PC-9 (cell line): ENCODE data around the gene UNC13C.

Experiments used
- EZH2 ChIP-seq: fragments of 200-600 bp; sonication (generic); IDR thresholded peaks from 2 replicates; pipeline ENCODE4 v1.8.0; 2017; ENCODE audit warnings: antibody characterized with exemption, low read depth
- TF ChIP-seq, protein P1 (sequence below): fragments of 200-600 bp; sonication (generic); conservative IDR thresholded peaks from 2 replicates; pipeline ENCODE4 v1.6.1; 2017; ENCODE audit warnings: mixed run types, antibody characterized with exemption, mild to moderate bottlenecking, moderate library complexity

DNA sequence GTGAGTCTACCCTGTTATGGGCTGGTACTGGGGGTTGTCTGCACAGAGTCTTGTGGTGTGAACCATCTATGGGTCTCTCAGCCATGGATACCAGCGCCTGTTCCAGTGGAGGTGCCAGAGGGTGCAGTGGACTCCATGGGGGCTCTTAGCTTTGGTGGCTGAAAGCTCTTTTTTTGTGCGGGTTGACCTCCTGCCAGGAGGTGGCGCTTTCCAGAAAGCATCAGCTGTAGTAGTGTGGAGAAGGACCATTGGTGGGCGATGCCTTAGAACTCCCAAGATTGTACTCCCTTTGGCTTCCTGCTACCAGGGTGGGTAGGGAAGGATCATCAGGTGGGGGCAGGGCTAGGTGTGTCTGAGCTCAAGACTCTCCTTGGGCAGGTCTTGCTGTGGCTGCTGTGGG is 615.9 kb downstream of the UNC13C start:
- TF ChIP-seq, protein P1, sequence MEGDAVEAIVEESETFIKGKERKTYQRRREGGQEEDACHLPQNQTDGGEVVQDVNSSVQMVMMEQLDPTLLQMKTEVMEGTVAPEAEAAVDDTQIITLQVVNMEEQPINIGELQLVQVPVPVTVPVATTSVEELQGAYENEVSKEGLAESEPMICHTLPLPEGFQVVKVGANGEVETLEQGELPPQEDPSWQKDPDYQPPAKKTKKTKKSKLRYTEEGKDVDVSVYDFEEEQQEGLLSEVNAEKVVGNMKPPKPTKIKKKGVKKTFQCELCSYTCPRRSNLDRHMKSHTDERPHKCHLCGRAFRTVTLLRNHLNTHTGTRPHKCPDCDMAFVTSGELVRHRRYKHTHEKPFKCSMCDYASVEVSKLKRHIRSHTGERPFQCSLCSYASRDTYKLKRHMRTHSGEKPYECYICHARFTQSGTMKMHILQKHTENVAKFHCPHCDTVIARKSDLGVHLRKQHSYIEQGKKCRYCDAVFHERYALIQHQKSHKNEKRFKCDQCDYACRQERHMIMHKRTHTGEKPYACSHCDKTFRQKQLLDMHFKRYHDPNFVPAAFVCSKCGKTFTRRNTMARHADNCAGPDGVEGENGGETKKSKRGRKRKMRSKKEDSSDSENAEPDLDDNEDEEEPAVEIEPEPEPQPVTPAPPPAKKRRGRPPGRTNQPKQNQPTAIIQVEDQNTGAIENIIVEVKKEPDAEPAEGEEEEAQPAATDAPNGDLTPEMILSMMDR: no peak
- TF ChIP-seq EZH2: no peak
